ENCODE measurements around the gene TMPRSS9.

Gene TMPRSS9

DNA sequence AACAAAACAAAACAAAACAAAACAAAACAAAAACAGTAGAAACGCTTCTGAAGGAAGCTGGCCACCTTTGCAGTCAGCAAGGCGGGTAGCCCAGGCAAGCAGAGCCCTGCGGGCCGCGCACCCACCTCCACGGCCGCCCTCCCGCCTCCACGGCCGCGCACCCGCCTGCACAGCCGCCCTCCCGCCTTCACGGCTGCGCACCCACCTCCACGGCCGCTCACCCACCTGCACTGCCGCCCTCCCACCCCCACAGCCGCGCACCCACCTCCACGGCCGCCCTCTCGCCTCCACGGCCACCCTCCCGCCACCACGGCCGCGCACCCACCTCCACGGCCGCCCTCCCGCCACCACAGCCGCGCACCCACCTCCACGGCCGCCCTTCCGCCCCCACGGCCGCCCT is 76.3 kb downstream of the TMPRSS9 start:
- H3K27ac ChIP-seq (ENCODE audit: low read depth, low read length) = no peak overlapping the region
- H3K4me3 ChIP-seq (ENCODE audit: low read length) = no peak overlapping the region
- H3K27me3 ChIP-seq (ENCODE audit: control insufficient read depth, insufficient read depth, low read length) = no peaks in the 10 kb centered on the region
- H3K9ac ChIP-seq (ENCODE audit: low read length) = no peak overlapping the region
- H3K36me3 ChIP-seq (ENCODE audit: control insufficient read depth, insufficient read depth, low read length) = peaks cover 2% of the 10 kb centered on the region
- H3K4me1 ChIP-seq (ENCODE audit: control insufficient read depth, insufficient read depth, low read length) = no peaks in the 10 kb centered on the region

DNA sequence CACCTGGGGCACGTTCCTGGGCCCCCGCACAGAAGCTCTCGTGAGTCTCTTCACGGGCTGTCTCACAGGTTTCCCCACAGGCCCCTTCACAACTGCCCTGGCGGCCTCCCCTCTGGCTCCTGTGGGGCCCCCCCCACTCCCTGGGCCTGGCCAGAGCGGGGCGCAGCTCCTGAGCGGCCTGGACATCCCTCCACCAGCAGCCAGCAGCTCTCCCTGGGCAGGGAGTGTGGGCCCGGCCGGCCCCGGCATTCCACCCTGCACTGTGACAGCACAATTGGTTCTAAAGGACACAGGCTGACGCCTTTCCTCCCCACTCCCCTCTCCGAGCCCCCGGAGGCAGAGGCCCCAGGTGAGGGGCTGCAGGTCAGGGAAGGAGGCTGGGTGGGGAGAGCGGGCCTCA is 76.9 kb downstream of the TMPRSS9 start:
- H3K4me3 ChIP-seq (ENCODE audit: low read length) = no peak overlapping the region
- H3K4me1 ChIP-seq (ENCODE audit: control insufficient read depth, insufficient read depth, low read length) = no peaks in the 10 kb centered on the region
- no peaks in the 10 kb centered on the region for H3K36me3 ChIP-seq (ENCODE audit: control insufficient read depth, insufficient read depth, low read length)
- H3K27me3 ChIP-seq (ENCODE audit: control insufficient read depth, insufficient read depth, low read length) = no peaks in the 10 kb centered on the region
- H3K9ac ChIP-seq (ENCODE audit: low read length) = no peak overlapping the region
- H3K27ac ChIP-seq (ENCODE audit: low read depth, low read length) = no peak overlapping the region

DNA sequence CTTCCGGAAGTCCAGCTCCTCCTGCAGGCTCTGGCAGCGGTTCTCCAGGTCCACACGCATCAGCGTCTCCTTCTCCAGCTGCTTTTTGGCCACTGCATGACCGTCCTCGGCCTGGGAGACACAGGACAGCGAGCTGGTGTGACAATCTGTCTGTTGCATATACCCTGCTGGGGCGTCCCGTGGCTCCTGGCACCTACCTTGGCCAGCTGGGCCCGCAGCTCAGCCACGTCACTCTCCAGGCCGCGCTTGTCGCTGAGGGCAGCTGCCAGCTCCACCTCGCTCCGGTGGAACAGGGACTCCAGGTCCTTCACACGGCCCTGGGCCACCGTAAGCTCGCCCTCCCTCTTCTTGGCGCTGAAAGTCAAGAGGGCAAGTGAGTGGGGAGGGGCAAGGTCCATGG is 78.1 kb downstream of the TMPRSS9 start:
- Histone ChIP-seq H3K4me1 (ENCODE audit: control insufficient read depth, insufficient read depth, low read length) (no peaks in the 10 kb centered on the region), H3K27me3 (ENCODE audit: control insufficient read depth, insufficient read depth, low read length) (no peaks in the 10 kb centered on the region), H3K27ac (ENCODE audit: low read depth, low read length) (no peak overlapping the region), H3K4me3 (ENCODE audit: low read length) (no peak overlapping the region), H3K36me3 (ENCODE audit: control insufficient read depth, insufficient read depth, low read length) (no peaks in the 10 kb centered on the region), H3K9ac (ENCODE audit: low read length) (no peak overlapping the region)

DNA sequence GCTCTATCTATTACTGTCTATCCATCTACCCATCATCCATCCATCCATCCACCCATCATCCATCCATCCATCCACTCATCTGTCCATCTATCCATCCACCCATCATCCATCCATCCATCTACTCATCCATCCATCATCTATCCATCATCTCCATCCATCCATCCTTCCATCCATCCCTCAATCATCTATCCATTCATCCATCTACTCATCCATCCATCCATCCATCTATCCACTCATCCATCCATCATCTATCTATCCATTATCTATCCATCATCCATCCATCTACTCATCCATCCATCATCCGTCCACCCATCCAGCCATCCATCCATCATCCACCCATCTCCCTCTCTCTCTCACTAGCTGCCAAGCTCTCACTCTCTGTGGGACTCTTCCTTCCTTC is 80.5 kb downstream of the TMPRSS9 start:
- Histone ChIP-seq H3K9ac (ENCODE audit: low read length) (no peak overlapping the region), H3K27me3 (ENCODE audit: control insufficient read depth, insufficient read depth, low read length) (no peaks in the 10 kb centered on the region), H3K4me3 (ENCODE audit: low read length) (no peak overlapping the region), H3K36me3 (ENCODE audit: control insufficient read depth, insufficient read depth, low read length) (no peaks in the 10 kb centered on the region), H3K27ac (ENCODE audit: low read depth, low read length) (no peak overlapping the region), H3K4me1 (ENCODE audit: control insufficient read depth, insufficient read depth, low read length) (no peaks in the 10 kb centered on the region)

DNA sequence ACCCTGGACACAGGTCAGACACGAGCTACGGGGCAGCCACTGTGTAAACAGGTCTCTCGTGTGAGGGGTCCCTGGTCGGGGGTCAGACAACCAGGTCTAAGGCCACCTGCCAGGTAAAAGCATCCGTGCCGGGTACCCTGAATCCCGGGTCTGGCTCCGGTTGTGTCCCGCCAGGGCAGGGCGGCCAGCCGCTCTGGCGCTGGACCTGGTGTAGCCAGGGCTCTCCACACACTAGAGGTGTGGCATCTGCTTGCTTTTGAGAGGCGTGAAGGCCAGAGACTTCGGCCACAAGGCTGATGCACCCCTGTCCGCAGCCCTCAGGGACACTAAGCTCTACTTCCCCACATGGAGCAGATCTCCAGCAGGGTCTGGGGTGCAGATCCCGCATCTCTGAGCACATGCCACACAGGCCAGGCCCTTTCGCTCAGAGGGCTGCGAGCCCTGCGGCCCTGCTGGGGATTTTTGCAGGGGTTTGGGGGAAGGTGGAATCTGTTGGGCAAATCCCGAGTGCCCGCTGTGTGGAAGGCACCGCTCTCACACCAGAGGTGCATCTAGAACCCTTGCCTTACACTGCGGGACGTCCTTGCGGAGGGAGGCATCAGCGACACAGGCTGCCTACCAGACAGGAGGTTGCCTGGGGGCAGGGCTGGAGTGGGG is 81.2 kb downstream of the TMPRSS9 start:
- Histone ChIP-seq H3K4me1 (ENCODE audit: control insufficient read depth, insufficient read depth, low read length) (no peaks in the 10 kb centered on the region), H3K9ac (ENCODE audit: low read length) (no peak overlapping the region), H3K27ac (ENCODE audit: low read depth, low read length) (no peak overlapping the region), H3K4me3 (ENCODE audit: low read length) (no peak overlapping the region), H3K36me3 (ENCODE audit: control insufficient read depth, insufficient read depth, low read length) (no peaks in the 10 kb centered on the region), H3K27me3 (ENCODE audit: control insufficient read depth, insufficient read depth, low read length) (no peaks in the 10 kb centered on the region)

DNA sequence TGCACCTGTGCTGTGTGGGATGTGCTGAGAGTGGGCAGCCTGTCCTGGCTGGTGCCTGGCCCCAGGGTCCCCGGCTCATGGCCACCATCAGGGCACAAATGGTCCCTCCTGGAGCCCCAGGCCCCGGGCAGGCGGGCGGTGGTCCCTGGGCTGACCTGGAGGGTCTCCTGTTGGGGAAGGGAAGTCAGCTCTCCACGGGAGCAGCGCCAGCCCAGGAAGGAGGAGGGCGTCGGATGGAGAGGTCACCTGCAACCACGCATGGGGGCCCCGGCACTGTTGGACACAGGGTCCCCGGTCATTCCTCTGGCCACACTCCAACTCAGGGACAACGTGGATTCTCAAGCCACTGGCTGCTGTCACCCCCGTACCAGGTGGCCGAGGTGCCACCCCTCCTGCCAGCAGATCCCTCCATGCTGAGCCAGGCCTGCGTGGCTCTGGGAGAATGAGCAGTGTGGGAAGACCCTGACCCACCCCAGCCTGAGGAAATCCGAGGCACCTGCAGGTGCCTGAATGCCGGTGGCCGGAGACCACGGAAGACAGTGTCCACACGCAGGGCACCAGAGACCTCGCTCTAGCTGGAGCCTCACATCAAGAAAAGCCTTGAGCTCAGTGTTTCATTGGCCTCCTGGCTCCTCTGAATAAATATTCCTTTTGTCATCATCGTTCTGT is 83.2 kb downstream of the TMPRSS9 start:
- H3K9ac ChIP-seq (ENCODE audit: low read length) = no peak overlapping the region
- H3K4me1 ChIP-seq (ENCODE audit: control insufficient read depth, insufficient read depth, low read length) = no peaks in the 10 kb centered on the region
- no peaks in the 10 kb centered on the region for H3K27me3 ChIP-seq (ENCODE audit: control insufficient read depth, insufficient read depth, low read length)
- no peaks in the 10 kb centered on the region for H3K36me3 ChIP-seq (ENCODE audit: control insufficient read depth, insufficient read depth, low read length)
- no peak overlapping the region for H3K27ac ChIP-seq (ENCODE audit: low read depth, low read length)
- H3K4me3 ChIP-seq (ENCODE audit: low read length) = no peak overlapping the region

DNA sequence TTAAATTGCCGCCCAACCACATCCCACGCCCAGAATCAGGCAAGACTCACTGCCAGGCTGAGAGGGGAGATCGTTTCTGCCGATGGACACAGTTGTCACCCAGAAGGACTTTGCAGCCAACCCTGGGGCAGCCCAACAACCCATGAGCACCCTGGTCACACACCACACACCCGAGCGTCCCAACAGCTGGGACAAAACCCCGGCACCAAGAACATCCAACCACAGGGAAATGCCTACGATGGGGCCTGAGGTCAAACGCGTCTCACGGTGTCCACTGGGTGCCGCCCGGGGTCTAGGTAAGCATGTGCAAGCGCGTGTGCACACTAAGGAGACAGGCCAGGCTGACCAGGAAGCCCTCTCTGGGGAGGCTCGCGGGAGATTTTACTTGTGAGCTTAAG is 83.7 kb downstream of the TMPRSS9 start:
- Histone ChIP-seq H3K4me3 (ENCODE audit: low read length) (no peak overlapping the region), H3K9ac (ENCODE audit: low read length) (no peak overlapping the region), H3K27ac (ENCODE audit: low read depth, low read length) (no peak overlapping the region), H3K27me3 (ENCODE audit: control insufficient read depth, insufficient read depth, low read length) (no peaks in the 10 kb centered on the region), H3K4me1 (ENCODE audit: control insufficient read depth, insufficient read depth, low read length) (no peaks in the 10 kb centered on the region), H3K36me3 (ENCODE audit: control insufficient read depth, insufficient read depth, low read length) (no peaks in the 10 kb centered on the region)

DNA sequence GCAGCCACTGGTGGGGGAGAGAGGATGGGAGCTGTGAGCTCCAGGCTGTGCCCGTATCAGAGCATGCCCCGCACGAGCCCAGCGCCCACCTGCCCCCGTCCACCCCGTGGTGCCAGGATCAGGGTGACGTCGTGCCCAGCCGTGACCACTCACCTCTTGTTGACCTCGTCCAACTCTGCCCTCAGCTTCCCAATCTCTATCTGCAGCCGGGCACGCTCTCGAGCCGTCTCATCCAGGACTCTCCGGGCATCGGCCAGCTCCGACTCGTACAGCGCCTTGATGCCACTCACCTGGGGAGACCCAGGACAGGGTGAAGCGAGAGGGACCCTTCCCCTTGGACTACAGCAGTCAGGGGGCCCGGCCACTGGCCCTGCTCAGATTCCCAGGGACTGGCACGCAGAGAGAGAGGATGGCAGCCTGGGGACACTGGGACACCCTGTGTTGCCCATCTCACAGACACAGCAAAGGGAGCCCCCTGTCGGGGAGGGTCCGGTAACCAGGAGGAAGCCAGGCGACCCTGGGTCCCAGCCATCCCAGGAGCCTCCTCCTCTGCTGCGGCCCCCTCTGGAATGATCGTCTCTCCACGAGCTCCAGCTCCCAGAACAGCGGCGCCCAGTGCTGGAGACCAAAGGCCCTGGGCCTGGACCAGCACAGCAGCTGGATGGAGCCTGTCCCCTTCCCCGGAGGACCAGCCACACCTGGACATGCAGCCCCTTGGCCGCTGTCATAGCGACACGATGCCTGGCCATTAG is 84.4 kb downstream of the TMPRSS9 start:
- Histone ChIP-seq H3K27ac (ENCODE audit: low read depth, low read length) (no peak overlapping the region), H3K4me3 (ENCODE audit: low read length) (no peak overlapping the region), H3K4me1 (ENCODE audit: control insufficient read depth, insufficient read depth, low read length) (no peaks in the 10 kb centered on the region), H3K9ac (ENCODE audit: low read length) (no peak overlapping the region), H3K27me3 (ENCODE audit: control insufficient read depth, insufficient read depth, low read length) (no peaks in the 10 kb centered on the region), H3K36me3 (ENCODE audit: control insufficient read depth, insufficient read depth, low read length) (no peaks in the 10 kb centered on the region)

DNA sequence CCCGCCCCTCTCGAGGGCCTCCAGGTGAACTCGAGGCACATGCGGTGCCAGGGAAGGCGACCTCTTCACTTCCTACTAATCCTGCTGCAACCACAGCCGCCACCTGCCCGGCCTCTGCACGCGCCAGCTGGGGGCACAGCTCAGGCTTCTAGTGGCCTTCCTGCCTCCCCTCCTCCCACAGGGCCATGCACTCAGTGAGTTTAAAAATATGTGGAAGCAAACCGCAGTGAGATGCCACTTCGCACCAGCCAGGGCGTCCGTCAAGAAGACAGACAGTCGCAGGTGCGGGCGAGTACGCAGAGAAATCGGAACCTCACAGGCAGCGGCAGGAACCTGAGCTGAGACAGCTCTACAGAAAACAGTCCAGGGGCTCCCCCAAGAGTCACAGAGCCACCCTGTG is 86.3 kb downstream of the TMPRSS9 start:
- no peak overlapping the region for H3K9ac ChIP-seq (ENCODE audit: low read length)
- no peak overlapping the region for H3K4me3 ChIP-seq (ENCODE audit: low read length)
- no peaks in the 10 kb centered on the region for H3K36me3 ChIP-seq (ENCODE audit: control insufficient read depth, insufficient read depth, low read length)
- H3K27me3 ChIP-seq (ENCODE audit: control insufficient read depth, insufficient read depth, low read length) = no peaks in the 10 kb centered on the region
- H3K27ac ChIP-seq (ENCODE audit: low read depth, low read length) = no peak overlapping the region
- no peaks in the 10 kb centered on the region for H3K4me1 ChIP-seq (ENCODE audit: control insufficient read depth, insufficient read depth, low read length)

DNA sequence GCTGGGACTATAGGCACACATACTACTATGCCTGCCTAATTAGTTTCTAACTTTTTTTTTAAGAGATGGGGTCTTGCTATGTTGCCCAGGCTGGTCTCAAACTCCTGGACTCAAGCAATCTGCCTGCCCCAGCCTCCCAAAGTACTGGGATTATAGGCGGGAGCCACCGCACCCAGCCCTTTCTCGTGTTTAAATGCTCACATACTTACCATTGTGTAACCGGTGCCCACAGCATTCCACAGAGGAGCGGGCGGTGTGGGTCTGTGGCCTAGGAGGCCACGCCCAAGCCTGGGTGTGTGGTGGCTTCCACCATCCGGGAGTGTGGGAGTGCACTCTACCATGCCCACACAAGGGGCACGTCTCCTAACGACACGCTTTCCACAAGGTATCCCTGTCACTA is 89.0 kb downstream of the TMPRSS9 start:
- Histone ChIP-seq H3K4me1 (ENCODE audit: control insufficient read depth, insufficient read depth, low read length) (no peaks in the 10 kb centered on the region), H3K36me3 (ENCODE audit: control insufficient read depth, insufficient read depth, low read length) (no peaks in the 10 kb centered on the region), H3K27ac (ENCODE audit: low read depth, low read length) (no peak overlapping the region), H3K4me3 (ENCODE audit: low read length) (no peak overlapping the region), H3K9ac (ENCODE audit: low read length) (no peak overlapping the region), H3K27me3 (ENCODE audit: control insufficient read depth, insufficient read depth, low read length) (no peaks in the 10 kb centered on the region)

DNA sequence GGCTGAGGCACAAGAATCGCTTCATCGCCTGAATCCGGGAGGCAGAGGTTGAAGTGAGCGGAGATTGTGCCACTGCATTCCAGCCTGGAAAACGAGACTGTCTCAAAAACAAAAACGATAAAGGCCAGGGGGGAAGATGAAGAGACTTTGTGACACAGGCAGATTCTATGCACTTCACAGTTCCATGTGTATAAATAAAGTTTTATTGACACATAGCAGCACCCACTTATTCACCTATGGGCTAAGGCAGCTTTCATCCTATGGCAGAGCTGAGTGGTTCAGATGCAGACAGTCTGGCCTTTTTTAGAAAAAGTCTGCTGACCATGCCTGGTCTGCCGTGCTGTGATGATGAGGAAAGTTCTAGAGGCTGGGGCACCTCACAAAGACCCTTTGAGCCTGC is 91.1 kb downstream of the TMPRSS9 start:
- Histone ChIP-seq H3K36me3 (ENCODE audit: control insufficient read depth, insufficient read depth, low read length) (no peaks in the 10 kb centered on the region), H3K27ac (ENCODE audit: low read depth, low read length) (no peak overlapping the region)

DNA sequence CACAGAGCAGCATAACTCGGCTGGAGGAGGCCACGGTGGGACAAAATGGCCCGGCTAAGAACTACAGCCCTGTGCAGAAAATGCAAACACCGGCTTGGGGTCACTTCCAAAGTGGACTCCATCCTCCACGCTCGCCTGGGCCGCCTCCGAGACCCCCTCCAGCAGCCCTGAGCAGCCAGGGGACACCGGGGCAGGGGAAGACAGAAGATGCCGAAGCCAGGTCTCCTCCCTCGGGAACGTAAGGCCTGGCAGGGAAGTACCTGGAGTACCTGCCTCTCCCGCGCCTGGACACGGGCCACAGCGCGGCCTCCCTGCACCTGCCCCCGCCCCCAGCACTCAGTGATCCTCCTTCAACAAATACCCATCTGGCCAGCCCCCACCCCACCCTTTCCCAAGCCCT is 91.7 kb downstream of the TMPRSS9 start:
- Histone ChIP-seq H3K27me3 (ENCODE audit: control insufficient read depth, insufficient read depth, low read length) (no peaks in the 10 kb centered on the region), H3K4me1 (ENCODE audit: control insufficient read depth, insufficient read depth, low read length) (no peaks in the 10 kb centered on the region), H3K9ac (ENCODE audit: low read length) (no peak overlapping the region), H3K36me3 (ENCODE audit: control insufficient read depth, insufficient read depth, low read length) (no peaks in the 10 kb centered on the region), H3K27ac (ENCODE audit: low read depth, low read length) (no peak overlapping the region), H3K4me3 (ENCODE audit: low read length) (no peak overlapping the region)

More for the DNA sequence above, 91.1 kb downstream of the TMPRSS9 start:
- Histone ChIP-seq H3K4me3 (ENCODE audit: low read length) (no peak overlapping the region), H3K27me3 (ENCODE audit: control insufficient read depth, insufficient read depth, low read length) (no peaks in the 10 kb centered on the region), H3K4me1 (ENCODE audit: control insufficient read depth, insufficient read depth, low read length) (no peaks in the 10 kb centered on the region), H3K9ac (ENCODE audit: low read length) (no peak overlapping the region)
